Activated T-helper 2 cell treated with anti-CD3 and anti-CD28 coated beads, Interferon-gamma antibody, Interleukin-2, Interleukin-4, amounts not matched to agents 10 μg/mL and 5 μg/mL and 100 μg/mL, durations not matched to agents 14 hours and 24 hours and 36 hours (primary cell): Measurements from ENCODE around the gene CAPZB. TPM values are rescaled to one million over a fixed set of nuclear protein-coding genes. Genes with fewer than 3 reads are reported as not detected.

Experiments
- DNase-seq: peaks from one replicate; pipeline ENCODE4 v3.0.0; 2021; ENCODE audit warnings: low spot score
- H3K27ac Mint-ChIP-seq: one replicate; pipeline ENCODE4 v1.8.0; 2021; ENCODE audit warnings: mixed read lengths
- H3K27me3 Mint-ChIP-seq: one replicate; pipeline ENCODE4 v1.8.0; 2021; ENCODE audit warnings: low read depth, mixed read lengths
- H3K36me3 Mint-ChIP-seq: one replicate; pipeline ENCODE4 v1.8.0; 2021; ENCODE audit warnings: low read depth, mixed read lengths
- H3K4me1 Mint-ChIP-seq: one replicate; pipeline ENCODE4 v1.8.0; 2021; ENCODE audit warnings: low read depth, mixed read lengths
- H3K4me3 Mint-ChIP-seq: one replicate; pipeline ENCODE4 v1.8.0; 2021; ENCODE audit warnings: low read depth, mild to moderate bottlenecking, moderate library complexity, mixed read lengths
- H3K9me3 Mint-ChIP-seq: one replicate; pipeline ENCODE4 v1.8.0; 2021; ENCODE audit warnings: mixed read lengths
- intact Hi-C: fragments of 100-400 bp; cut with micrococcal nuclease; formaldehyde crosslinking; loops from one replicate; pipeline ENCODE4 v1.15.1; 2023
- total RNA-seq: library from RNA; stranded (reverse); gene quantifications from 2 replicates; pipeline ENCODE4 v1.2.3, GENCODE V29; 2022

CAPZB gene
- total RNA-seq, 1 donor from 2014 or later: 329 TPM

DNA sequence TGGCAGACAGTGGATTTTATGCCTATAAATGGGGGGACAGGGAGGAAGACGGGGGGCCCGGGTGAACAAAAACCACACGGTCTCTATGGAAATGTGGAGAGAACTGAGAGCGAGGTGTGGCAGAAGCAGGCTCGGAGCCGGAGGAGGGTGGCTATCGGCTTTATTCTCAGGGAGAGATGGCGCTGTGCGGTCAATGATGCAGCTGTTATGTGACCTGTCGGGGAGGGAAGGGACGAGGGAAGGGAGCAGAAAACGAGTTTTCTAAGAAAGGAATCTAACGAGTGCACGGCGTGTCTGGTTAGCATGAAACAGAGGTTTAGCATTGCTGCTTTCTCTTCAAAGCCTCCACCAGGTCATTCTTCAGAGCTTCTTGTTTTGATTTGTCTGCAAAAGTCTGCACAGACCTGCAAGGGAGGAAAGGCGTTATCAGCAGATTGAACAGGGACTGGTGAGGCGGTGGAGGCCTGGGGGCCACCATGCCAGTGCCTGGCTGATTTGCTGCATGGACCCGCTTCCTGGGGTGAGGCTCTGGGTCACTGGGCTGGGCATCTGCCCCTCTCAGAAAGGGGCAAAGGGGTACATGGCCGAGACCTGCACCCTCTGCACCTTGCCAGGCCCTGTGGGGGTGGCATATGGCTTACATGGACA is 146.0 kb downstream of the CAPZB start:
- intact Hi-C loops: no loop called here
- Mint-ChIP-seq H3K9me3 (no peaks in the 10 kb centered on the region), H3K4me1 (peaks cover 17% of the 10 kb centered on the region), H3K36me3 (peaks cover 48% of the 10 kb centered on the region), H3K4me3 (no peak overlapping the region), H3K27ac (no peak overlapping the region), H3K27me3 (no peaks in the 10 kb centered on the region)
- no peak for DNase-seq

DNA sequence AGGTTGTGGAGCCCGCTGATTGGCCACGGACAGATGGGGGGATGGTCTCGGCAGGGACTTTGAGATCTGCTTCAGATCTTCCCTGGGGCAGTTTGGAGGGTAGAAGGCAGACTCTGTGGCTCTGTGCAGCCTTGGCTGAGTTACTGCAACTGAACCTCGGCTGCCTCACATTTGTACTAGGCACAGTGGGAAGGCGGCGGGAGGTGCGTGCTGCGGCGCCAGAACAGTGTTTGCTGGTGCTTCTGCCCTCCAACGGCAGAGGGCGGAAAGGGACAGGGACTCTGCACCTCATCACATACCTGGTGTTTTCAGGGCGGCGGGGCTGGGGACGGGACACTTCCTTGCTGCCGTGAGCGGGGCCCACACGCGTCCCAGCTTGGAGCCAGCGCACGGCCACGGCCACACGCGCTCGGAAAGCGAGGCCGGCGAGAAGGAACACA is 147.0 kb downstream of the CAPZB start:
- H3K27me3 Mint-ChIP-seq: no peaks in the 10 kb centered on the region
- no peaks in the 10 kb centered on the region for H3K9me3 Mint-ChIP-seq
- H3K36me3 Mint-ChIP-seq: peaks cover 41% of the 10 kb centered on the region
- no peak for DNase-seq
- intact Hi-C loops: no loop called here
- peaks cover 17% of the 10 kb centered on the region for H3K4me1 Mint-ChIP-seq
- no peak overlapping the region for H3K27ac Mint-ChIP-seq
- no peak overlapping the region for H3K4me3 Mint-ChIP-seq

DNA sequence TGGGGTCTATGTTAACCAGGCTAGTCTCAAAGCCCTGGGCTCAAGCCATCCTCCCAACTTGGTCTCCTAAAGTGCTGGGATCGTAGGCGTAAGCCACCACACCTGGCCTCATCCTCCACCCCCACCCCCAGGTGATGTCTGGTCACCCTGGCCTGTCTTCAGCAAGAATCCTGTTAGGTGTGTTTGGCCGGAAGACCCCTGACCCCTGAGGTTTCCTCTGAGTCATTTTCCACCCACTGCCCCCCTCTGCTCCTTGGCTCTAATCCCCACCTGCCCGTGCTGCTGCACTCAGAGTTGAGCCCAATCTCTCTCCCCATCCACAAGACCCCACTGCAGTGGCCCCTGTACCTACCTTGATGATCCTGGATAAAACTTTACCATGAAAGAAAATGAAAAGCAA is 148.1 kb downstream of the CAPZB start:
- Mint-ChIP-seq H3K36me3 (peaks cover 34% of the 10 kb centered on the region), H3K9me3 (no peaks in the 10 kb centered on the region), H3K4me1 (peaks cover 17% of the 10 kb centered on the region), H3K27ac (peak overlapping the region; percentile 53), H3K4me3 (no peak overlapping the region), H3K27me3 (no peaks in the 10 kb centered on the region)
- intact Hi-C loops: no loop called here
- no peak for DNase-seq

DNA sequence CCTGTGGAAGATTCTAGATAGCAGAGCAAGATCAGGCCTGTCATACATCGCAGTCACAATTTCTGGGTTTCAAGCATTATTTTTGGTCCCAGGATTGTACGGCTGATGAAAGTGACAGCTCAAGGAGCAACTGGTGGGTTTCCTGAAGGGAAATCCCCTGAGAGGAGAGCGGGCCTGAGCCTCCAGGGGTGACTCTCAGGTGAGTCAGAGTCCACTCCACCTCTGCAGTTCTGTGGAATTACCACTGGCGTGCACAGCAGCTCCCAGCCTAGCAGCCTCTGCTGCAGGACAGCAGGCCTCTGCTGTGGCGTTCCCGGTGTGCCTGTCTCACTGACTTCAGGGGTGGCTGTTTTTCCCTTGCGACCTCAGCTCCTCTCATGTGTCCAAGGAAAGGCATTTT is 148.8 kb downstream of the CAPZB start:
- Mint-ChIP-seq H3K9me3 (no peaks in the 10 kb centered on the region), H3K4me3 (no peak overlapping the region), H3K36me3 (peaks cover 32% of the 10 kb centered on the region), H3K27me3 (no peaks in the 10 kb centered on the region), H3K4me1 (peaks cover 17% of the 10 kb centered on the region), H3K27ac (peak overlapping the region; percentile 78)
- intact Hi-C loops: no loop called here
- DNase-seq: no peak

DNA sequence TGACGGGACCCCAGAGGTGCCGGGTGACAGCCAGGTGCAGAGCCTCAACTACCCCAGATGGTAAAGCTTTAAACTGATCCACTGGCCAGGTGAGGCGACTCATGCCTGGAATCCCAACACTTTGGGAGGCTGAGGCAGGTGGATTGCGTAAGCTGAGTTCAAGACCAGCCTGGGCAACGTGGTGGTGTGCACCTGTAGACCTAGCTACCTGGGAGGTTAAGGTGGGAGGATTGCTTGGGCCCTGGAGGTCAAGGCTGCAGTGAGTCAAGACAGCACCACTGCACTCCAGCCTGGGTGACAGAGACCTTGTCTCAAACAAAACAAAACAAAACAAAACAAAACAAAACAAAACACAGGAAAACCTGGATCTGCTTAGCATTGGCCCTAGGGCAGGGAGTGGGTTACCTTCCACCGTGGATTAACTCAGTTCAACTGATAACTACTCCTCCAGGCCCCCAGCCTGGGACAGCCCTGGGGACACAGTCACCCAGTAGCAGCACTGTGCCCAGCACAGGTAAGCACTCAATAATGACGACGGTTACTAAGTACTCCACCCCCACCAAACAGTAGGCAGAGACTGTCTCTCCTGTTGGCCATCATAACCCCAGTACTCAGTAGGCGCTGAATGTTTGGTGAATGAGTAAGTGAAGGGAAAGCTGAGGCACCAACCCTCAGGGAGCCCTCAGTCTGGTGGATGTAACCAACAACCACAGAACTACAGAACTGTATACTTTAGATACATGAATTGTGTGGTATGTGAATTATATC is 151.6 kb downstream of the CAPZB start:
- Mint-ChIP-seq H3K36me3 (peaks cover 13% of the 10 kb centered on the region), H3K9me3 (no peaks in the 10 kb centered on the region), H3K4me1 (peaks cover 12% of the 10 kb centered on the region), H3K27ac (no peak overlapping the region), H3K27me3 (no peaks in the 10 kb centered on the region), H3K4me3 (no peak overlapping the region)
- no peak for DNase-seq
- intact Hi-C loops: no loop called here

DNA sequence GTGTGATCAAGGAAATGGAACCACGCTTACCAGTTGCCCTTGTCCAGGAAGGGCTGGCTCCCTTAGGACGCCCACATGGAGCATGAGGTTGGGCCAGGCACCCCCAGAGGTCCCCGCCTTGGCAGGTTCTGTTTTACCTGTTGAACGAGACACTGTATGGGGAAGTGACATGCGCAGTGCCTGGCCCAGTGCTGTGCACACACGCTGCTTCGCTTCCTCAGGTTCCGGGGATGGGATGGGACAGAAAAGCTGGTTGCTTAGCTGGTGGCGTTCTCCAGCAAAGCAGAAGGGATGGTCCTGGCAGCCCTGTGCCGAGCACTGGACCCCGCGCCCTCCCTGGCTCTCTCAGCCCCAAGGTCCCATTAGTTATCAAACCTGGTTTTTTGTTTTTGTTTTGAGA is 152.5 kb downstream of the CAPZB start:
- intact Hi-C loops: no loop called here
- H3K27me3 Mint-ChIP-seq: no peaks in the 10 kb centered on the region
- peaks cover 6% of the 10 kb centered on the region for H3K36me3 Mint-ChIP-seq
- peaks cover 12% of the 10 kb centered on the region for H3K4me1 Mint-ChIP-seq
- no peak overlapping the region for H3K4me3 Mint-ChIP-seq
- no peak overlapping the region for H3K27ac Mint-ChIP-seq
- no peak for DNase-seq
- no peaks in the 10 kb centered on the region for H3K9me3 Mint-ChIP-seq

DNA sequence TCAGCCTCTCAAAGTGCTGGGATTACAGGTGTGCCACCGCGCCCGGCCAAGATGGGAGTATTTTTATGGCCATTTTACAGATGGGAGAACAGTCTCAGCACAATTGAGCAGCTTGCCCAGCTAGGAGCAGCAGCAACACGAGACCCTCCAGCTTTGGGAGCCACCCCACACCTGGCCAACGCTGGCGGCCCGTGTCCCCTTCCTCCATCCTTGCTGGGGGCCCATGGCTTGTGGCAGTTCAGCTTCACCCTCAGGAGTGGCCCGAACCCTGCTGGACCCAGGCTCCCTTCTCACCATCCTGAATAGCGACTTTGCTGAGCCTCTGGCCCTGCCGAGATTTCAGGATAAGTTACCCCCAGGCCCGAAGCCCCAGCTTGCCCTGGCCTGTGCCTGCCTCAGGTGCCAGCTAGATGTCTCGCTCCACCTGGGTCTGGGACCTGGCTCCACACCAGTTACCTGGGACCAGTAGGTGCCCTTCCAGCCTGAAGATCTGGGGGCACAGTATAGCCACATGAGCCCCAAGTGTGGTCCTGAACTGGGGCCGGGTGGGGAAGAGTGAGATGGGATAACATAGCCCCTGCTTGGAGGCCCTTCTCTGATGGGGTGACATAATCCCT is 154.0 kb downstream of the CAPZB start:
- no peaks in the 10 kb centered on the region for H3K36me3 Mint-ChIP-seq
- intact Hi-C loops: no loop called here
- DNase-seq: no peak
- H3K4me1 Mint-ChIP-seq: peaks cover 3% of the 10 kb centered on the region
- no peaks in the 10 kb centered on the region for H3K27me3 Mint-ChIP-seq
- H3K9me3 Mint-ChIP-seq: no peaks in the 10 kb centered on the region
- H3K27ac Mint-ChIP-seq: no peak overlapping the region
- H3K4me3 Mint-ChIP-seq: no peak overlapping the region

DNA sequence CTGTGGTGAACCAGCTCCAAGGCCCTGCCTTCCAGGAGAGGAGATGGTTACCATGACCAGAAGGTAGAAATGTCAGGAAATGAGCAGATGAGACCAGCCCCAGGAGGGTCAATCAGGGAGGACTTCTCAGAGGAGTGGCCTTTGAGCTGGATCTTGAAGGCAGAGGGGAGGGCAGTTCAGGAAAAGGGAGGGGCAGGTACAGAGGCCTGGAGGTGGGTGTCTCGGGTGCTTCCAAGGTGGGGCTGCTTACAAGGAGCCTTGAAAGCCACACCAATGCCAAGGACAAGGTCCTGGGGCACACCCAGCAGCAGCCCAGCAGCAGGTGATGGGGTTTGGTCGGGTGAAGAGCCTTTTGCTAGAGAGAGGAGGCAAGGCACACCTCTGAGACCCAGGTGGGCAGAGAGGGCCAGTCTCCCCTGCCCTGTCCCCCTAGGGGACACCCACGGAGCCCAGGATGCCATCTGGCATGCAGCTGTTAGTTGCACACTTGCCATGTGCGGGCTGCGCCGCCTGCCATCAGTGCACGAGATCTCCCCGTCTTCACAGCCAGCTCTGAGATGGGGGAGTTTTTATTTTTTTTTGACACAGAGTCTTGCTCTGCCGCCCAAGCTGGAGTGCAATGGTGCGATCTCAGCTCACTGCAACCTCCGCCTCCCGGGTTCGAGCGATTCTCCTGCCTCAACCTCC is 154.7 kb downstream of the CAPZB start:
- DNase-seq: no peak
- intact Hi-C loops: no loop called here
- Mint-ChIP-seq H3K4me3 (no peak overlapping the region), H3K27me3 (no peaks in the 10 kb centered on the region), H3K9me3 (no peaks in the 10 kb centered on the region), H3K4me1 (no peaks in the 10 kb centered on the region), H3K36me3 (no peaks in the 10 kb centered on the region), H3K27ac (no peak overlapping the region)

DNA sequence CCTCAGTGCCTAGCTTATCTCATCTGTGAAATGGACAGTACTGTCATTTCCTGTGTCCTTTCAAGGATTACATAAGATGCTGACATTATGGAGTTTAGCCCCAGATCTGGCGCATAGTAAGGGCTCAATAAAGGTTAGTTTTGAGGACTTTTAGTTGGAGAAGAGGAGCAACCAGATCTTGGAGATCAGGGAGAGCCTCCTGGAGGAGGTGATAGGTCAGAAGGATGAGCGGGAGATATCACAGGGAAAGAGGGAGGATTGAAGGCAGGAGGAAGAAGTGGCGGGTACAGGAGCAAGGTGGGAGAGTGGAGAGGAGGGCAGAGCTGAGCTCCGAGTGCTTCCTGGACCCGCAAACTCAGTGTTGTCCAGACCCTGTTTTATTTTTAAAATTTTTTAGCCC is 155.7 kb downstream of the CAPZB start:
- Mint-ChIP-seq H3K4me3 (no peak overlapping the region), H3K4me1 (no peaks in the 10 kb centered on the region), H3K27me3 (no peaks in the 10 kb centered on the region), H3K9me3 (no peaks in the 10 kb centered on the region), H3K36me3 (no peaks in the 10 kb centered on the region), H3K27ac (no peak overlapping the region)
- DNase-seq: no peak
- intact Hi-C loops: no loop called here

DNA sequence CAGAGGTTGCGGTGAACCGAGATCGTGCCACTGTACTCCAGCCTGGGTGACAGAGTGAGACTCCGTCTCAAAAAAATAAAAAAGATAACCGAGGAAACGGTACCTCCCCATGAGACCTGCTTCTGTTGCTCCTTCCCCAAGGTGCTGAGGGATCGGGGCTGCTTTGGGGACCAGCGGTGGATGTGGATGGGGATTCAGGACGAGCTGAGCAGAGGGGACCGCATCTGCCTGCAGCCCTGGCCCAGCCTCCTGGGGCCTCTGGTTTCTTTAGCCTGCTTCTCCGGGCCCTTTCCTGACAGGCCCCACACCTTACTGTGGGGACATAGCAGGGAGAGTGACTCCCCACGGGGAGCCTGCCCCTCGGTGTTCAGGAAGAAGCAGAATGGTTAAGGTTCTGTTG is 156.2 kb downstream of the CAPZB start:
- no peak for DNase-seq
- H3K27ac Mint-ChIP-seq: no peak overlapping the region
- no peaks in the 10 kb centered on the region for H3K36me3 Mint-ChIP-seq
- no peaks in the 10 kb centered on the region for H3K27me3 Mint-ChIP-seq
- H3K4me3 Mint-ChIP-seq: no peak overlapping the region
- no peaks in the 10 kb centered on the region for H3K9me3 Mint-ChIP-seq
- no peaks in the 10 kb centered on the region for H3K4me1 Mint-ChIP-seq
- intact Hi-C loops: no loop called here

DNA sequence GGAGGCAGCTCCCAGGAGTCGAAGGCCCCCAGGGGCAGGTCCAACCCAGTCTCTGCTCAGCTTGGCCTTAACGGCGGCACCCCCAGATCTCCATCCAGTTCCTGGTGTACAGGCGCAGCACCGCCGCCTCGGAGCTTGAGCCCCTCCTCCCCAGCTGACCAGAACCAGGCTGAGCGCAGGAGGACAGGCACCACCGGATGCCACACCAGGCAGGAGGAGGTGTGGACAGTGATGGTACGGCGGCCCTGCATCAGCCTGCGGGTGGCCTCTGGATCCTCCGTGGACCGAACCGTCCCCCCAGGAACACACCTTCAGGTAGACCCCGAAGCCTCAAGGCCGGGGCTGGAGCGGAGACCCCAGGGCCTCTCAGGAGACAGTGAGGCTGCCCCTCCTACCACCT is 156.9 kb downstream of the CAPZB start:
- no peak for DNase-seq
- H3K4me3 Mint-ChIP-seq: no peak overlapping the region
- no peaks in the 10 kb centered on the region for H3K27me3 Mint-ChIP-seq
- no peaks in the 10 kb centered on the region for H3K4me1 Mint-ChIP-seq
- H3K9me3 Mint-ChIP-seq: no peaks in the 10 kb centered on the region
- intact Hi-C loops: no loop called here
- no peak overlapping the region for H3K27ac Mint-ChIP-seq
- H3K36me3 Mint-ChIP-seq: no peaks in the 10 kb centered on the region

DNA sequence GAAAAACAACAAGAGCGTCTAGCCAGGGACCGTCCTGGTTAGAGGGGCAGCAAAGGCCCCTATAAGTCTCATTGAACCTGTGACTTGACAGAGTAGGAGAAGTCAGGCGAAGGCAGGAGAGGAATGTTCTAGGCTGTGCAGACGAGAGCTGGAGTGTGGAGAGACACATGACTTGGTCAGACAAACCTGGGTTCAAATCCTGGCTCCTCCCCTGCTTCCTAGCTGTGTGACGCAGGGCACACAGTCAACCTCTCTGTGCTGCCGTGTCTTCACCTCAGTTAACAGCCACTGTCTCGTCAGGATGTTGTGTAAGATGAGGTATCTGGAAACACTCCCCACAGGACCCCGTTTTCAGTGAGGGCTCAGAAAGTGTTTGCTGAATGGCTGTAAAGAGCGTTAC is 157.6 kb downstream of the CAPZB start:
- Mint-ChIP-seq H3K36me3 (no peaks in the 10 kb centered on the region), H3K4me3 (no peak overlapping the region), H3K27ac (no peak overlapping the region), H3K9me3 (no peaks in the 10 kb centered on the region), H3K4me1 (no peaks in the 10 kb centered on the region), H3K27me3 (no peaks in the 10 kb centered on the region)
- intact Hi-C loops: no loop called here
- DNase-seq: no peak

DNA sequence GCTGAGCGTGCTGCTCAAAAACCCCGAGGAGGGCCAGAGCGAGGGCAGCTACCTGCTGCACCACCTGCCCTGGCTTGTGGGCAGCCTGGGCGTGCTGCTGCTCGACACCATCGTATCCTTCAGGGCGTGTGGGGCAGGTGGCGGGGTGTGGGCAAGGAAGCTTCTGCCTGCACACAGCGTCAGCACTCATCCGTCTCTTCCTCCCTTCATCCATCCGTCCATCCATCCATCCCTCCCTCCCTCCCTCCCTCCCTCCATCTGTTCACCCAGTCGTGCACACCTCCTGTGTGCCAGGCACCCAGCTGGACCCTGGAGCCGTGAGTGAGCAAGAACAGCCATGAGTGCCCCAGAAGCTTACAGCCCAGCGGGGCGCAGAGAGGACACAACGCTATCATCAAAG is 158.0 kb downstream of the CAPZB start:
- Mint-ChIP-seq H3K4me3 (no peak overlapping the region), H3K4me1 (no peaks in the 10 kb centered on the region), H3K9me3 (no peaks in the 10 kb centered on the region), H3K27me3 (no peaks in the 10 kb centered on the region), H3K27ac (no peak overlapping the region), H3K36me3 (no peaks in the 10 kb centered on the region)
- intact Hi-C loops: no loop called here
- no peak for DNase-seq
